SKM-1 treated with dmso at 0.1 percent for 144 hours (cell line): ENCODE data around the gene SHOX.

Source experiments
- DNase-seq: peaks from one replicate; lab custom pipeline; 2025; ENCODE audit not compliant: unreplicated experiment; lab: John Stamatoyannopoulos, UW

The SHOX gene

DNA sequence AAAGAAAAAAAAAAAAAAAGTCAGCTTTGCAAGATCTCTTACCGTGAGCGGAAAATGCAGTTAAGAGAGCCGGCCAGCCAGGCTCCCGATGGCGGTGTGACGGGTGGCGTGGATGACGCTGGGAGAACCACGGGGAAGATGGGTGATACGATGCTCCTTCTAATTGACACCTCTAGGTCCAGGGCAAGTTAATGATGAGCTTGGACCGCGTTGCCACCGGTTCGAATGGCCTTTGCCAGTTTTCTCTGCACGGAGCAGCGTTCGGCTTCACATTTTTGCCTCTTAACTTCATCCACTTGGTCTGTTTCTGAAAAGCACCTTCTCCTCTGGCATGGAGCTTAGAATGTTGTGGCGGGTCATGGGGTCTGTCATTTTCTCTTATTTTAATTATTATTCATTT lies 33.2 kb downstream of the SHOX start:
- DNase-seq = no peak

GRCh38 chrX:666762-667720 lies 36.5 kb downstream of the SHOX start:
- DNase-seq = no peak

GRCh38 chrX:670645-671044 lies 40.1 kb downstream of the SHOX start:
- DNase-seq = no peak

DNA sequence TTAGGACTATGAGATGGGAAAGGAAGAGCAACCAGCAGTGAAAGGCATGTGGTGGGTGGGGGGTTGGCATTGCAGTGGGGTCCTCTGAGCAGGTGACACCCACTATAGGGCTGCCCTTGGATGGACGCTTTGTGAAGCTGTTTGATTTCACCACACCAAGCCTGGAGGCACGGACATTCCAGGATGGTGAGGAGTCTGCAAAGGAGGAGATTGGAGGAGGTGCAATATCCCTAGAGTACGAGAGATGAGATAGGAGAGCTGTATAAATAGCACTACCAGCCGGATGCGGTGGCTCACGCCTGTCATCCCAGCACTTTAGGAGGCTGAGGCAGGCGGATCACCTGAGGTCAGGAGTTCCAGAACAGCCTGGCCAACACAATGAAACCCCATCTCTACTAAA lies 42.3 kb downstream of the SHOX start:
- DNase-seq = no peak

GRCh38 chrX:675279-675954 lies 44.8 kb downstream of the SHOX start:
- no peak for DNase-seq

DNA sequence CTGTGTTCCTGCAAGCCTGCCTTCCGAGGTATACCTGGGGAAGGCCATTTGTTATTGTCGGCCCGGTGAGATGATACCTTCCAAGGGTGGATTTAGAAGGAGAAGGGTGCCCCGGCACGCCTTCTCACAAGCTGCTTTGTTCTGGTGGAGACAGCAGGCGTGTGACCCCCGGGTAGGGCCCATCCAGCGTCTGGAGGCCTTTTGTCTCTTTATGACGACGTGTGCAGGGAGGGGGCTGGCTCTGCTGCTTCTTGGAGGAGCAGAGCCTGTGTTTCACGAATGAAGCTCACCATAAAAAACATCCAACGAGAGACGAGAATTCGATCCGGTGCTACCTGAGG lies 45.3 kb downstream of the SHOX start:
- DNase-seq = no peak

DNA sequence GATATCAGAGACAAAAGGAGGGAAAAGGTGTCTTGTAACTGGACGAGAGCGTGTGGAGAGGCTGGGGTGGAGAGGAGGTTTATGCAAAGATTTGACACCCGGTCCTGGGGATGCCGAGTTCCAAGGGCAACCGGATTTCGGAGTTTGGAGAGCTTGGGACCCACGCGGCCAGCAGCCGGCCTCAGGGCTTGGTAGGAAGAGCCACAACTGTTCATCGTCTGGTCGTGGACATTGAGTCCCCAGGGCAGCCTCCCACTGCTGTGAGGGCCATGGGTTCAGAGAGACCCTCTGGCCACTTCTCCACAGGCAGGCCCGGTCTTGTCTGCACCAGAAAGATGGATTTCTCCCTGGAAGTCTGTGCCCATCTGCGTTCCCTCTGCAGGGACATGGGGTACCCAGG lies 46.8 kb downstream of the SHOX start:
- DNase-seq = no peak

- no peak for DNase-seq
These were observed 48.8 kb downstream of the SHOX start for GRCh38 chrX:679291-679979.

DNA sequence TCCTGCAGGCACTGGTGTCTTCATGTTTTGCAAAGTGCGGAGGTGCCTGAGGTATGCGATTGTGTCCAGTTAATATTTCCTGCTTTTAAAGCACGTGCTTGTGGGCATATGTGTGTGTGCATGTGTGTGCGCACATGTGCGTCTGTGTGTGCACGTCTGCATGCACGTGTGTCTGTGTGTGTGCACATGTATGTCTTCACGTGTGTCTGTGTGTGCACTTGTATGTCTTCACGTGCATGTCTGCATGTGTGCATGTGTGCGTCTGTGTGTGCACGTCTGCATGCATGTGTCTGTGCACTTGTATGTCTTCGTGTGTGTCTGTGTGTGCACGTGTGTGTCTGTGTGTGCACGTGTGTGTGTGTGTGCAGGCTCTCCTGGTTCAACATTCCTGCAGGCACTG lies 49.5 kb downstream of the SHOX start:
- DNase-seq = no peak

DNA sequence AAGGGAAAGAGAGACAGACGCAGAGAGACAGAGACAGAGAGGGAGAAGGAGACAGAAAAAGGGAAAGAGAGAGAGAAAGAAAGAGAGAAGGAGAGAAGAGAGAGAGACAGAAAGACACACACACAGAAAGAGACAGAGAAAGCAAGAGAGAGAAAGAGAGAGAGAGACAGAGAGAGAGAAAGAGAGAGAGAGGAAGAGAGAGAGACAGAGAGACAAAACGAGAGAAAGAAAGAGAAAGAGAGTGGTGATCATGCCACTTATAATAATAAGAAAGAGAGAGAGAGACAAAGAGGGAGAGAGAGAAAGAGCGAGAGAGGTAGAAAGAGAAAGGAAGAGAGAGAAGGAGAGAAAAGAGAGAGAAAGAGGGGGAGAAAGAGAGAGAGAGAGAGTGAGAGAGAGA lies 51.4 kb downstream of the SHOX start:
- no peak for DNase-seq

DNA sequence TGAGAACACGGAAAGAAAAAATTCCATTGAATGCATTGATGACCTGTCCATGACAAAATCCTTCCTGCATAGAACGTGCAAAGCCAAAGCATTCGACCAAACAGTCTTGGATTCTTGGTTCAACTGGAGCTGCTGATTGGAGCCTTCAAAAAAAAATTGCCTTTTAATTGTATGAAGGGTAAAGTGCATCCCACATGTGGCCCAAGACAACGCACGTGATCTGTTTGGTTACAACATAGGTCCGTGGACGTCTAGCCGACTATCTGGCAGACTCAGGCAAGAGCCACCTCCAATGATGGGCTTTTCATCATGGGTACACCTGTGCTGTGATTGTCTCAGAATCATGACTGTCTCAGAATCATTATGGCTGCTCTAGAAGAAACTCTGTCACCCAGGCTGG lies 52.3 kb downstream of the SHOX start:
- DNase-seq = no peak

- no peak for DNase-seq
These were observed 53.0 kb downstream of the SHOX start for GRCh38 chrX:683576-683975.

DNA sequence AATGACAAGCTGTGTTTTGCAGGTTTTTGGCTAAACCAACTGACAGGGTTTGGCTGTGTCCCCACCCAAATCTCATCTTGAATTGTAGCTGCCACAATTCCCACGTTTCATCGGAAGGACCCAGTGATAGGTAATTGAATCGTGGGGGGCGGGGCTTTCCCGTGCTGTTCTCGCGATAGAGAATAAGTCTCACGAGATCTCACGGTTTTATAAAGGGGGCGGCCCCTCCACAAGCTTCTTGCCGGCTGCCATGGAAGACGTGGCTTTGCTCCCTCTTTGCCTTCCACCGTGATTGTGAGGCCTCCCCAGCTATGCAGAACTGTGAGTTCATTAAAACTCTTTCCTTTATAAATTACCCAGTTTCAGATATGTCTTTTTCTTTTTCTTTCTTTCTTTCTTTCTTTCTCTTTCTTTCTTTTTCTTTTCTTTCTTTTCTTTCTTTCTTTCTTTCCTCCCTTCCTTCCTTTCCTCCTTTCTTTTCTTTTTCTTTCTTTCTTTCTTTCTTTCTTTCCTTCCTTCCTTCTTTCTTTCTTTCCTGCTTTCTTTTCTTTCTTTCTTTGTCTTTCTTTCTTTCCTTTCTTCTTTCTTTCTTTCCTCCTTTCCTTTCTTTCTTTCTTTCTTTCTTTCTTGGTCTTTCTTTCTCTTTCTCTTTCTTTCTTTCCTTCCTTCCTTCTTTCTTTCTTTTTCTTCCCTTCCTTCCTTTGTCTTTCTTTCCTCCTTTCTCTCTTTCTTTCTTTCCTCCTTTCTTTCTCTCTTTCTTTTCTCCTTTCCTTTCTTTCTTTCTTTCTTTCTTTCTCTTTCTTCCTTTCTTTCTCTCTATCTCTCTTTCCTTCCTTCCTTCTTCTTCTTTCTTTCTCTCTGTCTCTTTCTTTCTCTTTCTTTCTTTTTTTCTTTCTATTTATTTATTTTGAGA lies 54.8 kb downstream of the SHOX start:
- no peak for DNase-seq

DNA sequence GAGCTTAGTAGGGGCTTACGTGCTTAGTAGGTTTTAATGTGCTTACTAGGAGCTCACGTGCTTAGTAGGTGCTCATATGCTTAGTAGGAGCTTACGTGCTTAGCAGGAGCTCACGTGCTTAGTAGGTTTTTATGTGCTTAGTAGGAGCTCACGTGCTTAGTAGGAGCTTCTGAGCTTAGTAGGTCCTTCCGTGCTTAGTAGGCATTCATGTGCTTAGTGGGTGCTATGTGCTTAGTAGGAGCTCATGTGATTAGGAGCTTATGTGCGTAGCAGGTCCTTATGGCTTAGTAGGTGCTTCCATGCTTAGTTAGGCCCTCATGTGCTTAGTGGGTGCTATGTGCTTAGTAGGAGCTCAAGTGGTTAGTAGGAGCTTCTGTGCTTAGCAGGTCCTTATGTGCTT lies 59.4 kb downstream of the SHOX start:
- DNase-seq = no peak

GRCh38 chrX:694800-695199 lies 64.2 kb downstream of the SHOX start:
- no peak for DNase-seq

- peak; percentile 20 for DNase-seq
These were observed 67.6 kb downstream of the SHOX start for GRCh38 chrX:698206-698605.

DNA sequence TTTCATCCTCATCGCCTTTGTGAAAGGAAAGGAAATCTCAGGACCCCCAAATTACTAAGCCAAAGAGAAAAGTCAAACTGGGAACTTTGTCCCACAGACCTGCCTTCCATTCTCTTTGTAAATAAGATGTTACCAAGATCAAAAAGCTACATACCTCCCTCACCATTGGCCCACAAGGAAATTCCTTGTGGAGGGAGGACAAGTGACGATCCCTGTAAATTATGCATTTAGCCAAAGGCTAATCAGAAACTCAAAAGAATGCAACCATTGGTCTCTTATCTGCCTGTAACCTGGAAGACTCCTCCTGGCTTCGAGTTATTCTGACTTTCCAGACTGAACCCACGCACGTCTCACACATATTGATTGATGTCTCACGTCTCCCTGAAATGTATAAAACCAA lies 70.3 kb downstream of the SHOX start:
- no peak for DNase-seq

DNA sequence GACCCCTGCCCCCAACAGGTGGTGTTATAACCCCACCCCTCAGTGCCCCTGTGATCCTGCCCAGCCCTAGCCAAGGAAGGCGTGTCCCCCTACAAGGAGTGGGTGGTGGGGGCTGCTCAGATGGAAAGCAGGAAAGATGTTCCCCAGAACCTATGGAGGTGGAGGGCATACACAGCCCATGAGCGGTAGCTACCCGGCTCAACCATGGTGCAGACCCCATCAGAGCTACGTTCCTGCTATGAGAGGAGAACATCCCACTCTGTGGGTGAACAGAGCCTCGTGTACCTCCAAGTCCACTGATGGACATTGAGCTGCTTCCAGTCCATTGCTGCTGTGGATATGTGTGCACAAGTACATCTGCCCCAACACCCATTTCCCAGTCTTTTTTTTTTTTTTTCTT lies 71.1 kb downstream of the SHOX start:
- DNase-seq = no peak

- DNase-seq = no peak
These were observed 72.9 kb downstream of the SHOX start for GRCh38 chrX:703466-703865.

DNA sequence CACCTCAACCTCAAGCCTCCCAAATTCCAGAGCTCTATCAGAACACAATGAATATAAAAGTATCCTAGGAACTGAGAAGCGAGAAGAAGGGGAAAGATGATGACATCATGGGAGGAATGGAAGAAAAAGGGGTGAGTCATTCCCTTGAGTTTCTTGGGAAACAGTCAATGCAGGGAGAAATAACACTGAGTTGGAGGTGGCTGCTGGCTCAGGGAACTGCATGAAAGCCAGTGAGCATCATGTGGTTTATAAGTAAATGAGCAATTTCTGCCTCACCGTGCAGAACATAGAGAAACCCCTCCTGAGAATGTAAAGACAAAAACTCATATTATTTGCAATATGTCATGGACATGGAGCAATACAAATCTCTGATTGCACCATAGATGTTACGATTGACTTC lies 73.3 kb downstream of the SHOX start:
- DNase-seq = no peak
